ENCODE results near the gene LAGE3.

Gene LAGE3, protein sequence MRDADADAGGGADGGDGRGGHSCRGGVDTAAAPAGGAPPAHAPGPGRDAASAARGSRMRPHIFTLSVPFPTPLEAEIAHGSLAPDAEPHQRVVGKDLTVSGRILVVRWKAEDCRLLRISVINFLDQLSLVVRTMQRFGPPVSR

GRCh38 chrX:154478728-154479622 is at the start of gene LAGE3:
TSS of gene LAGE3 (minus strand) at chrX:154479281. CDS start at chrX:154478915, 366 bp downstream.
- DNase-seq = peak; percentile 96

DNA sequence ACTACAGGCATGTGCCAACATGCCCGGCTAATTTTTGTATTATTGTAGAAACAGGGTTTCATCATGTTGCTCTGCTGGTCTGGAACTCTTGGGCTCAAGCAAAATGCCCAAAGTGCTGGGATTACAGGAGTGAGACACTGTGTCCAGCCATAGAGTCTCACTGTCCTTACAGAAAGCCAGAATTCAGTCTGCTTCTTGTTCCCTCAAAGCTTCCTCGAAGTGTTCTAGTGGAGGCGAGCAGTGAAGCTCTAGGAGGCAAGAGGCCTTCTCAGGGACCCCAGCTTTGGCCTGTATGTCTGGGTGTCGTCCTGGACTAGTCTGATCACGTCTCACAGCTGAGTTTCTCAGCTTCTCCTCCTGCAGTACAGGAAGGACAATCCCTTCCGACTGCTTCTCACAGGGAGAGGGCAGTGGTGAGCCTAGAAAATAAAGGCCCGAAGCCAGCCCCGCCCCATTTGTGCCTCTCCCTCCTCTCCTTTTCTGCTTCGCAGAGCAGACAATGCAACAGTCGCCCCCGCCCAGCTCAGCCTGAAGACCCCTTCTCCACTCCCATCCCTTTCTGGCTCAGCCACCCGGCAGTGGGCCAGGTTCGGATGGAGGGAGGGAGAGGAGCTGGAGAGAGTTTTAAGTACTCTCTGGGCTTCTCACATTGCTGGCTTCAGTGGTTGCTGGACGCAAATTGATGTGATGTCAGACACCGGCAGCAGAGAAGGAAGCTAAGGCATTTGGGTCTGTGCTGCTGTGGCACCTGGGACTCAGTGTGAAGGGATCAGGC is 48.0 kb upstream of the LAGE3 start:
- DNase-seq = peak; percentile 62

DNA sequence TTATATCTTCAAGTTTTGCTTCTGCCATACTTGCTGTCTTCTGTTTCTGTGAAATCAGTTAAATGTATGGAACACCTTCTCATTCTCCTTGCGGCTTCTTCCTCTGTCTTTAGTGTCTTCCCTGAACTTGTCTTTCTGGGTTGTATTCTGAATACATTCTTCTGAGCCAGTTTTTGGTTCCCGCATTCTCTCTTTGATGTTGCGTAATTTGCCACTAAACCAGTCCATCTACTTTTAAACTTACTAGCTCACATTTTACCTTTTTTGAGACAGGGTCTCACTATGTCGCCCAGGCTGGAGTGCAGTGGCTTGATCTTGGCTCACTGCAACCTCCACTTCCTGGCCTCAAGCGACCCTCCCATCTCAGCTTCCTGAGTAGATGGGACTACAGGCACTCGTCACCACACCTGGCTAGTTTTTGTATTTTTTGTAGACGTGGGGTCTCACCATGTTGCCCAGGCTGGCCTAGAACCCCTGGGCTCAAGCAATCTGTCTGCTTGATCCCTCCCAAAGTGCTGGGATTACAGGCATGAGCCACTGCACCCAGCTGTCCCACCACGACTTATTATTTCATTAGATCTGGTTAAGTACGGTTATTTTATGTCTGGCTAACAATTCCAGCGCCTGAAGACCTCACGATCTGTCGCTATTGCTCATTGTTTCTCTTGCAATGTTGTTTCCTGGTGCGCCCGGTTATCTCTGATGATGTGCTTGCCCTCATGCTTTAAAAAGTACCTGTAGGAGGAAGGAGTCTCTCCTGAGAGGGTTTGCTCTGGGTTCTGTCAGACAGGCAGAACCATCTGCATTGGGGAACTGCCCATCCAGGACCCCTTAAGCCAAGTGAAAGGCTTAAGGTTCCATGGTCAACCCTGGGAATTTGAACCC is 46.8 kb upstream of the LAGE3 start:
- no peak for DNase-seq

- no peak for DNase-seq
Observed at GRCh38 chrX:154519389-154519788, 40.3 kb upstream of the LAGE3 start.

DNA sequence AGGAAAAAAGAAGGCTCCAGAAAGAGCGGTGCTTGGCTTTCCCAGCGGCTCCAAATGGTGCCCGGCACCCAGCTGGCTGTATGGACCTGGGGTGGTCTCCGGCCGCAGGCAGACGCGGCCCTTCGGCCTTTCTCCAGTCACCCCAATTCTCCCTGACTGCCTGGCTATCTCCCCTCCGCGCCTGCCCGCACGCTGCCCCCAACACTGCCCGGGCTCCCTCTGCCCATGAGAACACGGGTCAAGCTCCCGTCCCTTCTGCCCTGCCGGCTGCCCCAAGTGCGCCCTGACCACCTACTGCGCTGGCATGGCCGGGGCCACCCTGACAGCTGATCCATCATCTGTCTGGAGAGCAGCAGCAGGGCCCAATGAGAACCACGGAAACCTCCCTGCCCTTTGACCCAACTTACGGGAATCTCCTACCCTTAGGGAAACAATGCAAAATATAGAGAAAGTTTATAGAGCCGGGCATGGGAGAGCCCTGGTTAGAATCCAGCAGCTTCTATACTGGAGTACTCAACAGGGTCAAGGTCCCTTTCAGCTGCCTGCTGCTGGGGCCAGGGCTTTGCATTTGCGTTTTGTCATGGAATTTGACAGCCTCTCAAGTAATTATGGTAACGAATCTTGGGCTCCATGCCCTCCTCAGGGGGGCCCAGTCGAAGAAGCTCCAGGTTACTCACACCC is 38.2 kb upstream of the LAGE3 start:
- DNase-seq = no peak

- no peak for DNase-seq
Observed at GRCh38 chrX:154516656-154517100, 37.6 kb upstream of the LAGE3 start.

GRCh38 chrX:154515966-154516655 is 37.0 kb upstream of the LAGE3 start, which contains the start of gene FAM3A:
TSS of gene FAM3A (minus strand) at chrX:154516232. CDS start at chrX:154515772, 460 bp downstream.
- peak; percentile 94 for DNase-seq

DNA sequence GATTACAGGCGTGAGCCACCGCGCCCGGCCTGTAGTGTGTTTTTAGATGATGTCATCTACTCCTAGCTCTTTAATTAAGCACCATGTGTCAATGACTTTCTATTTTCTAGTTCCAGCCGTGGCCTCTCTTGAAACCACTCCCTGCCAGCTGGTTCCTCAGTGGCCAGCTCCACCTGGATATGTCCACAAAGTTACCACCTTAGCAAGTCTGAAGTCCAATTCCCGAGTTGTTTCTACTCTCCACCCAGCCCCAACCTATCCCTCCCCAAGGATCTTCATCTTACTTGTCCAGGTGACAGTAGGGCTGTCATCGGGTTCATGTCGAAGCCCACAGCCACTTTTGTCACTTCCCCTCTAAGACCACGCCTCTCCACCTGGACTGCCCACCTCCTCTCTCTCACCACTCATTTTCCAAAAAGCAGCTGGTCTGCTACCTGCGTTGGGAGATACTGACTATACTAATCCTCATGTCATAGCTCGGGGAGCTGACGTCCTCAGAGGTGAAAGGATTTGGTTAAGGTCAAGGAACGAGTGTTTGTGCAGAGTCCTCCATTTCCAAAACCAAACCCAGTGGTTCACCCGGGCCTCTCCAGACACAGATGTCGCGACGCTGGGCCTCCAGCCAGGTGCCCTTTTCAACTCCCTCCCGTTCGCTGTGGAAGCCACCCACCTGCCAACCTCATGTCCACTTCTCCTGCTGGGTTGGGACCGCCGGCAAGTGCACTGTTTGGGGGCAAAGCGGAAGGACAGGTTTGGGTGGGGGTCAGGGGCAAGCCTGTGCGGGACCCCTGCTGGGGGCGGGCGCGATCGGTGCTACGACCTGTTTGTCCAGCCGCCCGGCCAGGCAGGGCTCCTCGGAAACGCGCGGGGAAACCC is 36.2 kb upstream of the LAGE3 start:
- no peak for DNase-seq

DNA sequence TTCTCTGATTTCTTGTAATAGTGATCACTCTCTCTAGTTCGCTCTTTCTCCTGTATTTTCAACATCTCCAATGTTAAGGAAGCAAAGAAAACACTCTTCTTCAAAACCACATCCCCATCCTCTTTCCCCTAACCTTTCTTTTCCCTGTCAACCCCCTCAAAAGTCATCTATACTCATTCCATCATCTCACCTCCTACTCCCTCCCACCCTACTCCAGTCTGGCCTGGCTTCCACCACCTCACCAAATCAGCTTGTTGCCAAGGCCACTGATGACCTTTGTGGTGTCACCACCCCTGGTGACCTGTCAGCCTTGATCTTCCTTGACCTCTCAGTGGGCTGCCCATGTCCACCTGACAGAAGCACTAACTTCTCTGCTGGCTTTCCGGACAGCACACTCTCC is 34.6 kb upstream of the LAGE3 start:
- no peak for DNase-seq

GRCh38 chrX:154512879-154513553 is 33.9 kb upstream of the LAGE3 start:
- no peak for DNase-seq

DNA sequence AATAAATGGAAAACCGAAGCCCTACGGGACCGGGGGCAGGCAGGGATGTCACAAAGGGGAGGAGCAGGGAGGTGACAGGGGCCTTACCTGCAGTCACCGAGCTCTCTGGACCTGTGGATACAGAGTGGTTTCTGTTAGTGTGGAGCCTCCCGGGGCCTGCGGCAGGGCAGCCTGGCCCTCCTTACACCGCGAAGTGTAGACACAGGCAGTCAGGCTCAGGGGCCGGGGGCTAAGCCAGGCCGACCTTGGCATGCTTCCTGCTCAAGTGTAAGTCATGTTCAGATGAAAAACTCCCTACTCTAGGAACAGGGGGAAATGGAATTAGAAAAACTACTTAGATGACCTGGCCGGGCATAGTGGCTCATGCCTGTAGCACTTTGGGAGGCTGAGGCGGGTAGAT is 32.7 kb upstream of the LAGE3 start:
- DNase-seq = no peak

GRCh38 chrX:154509455-154509854 is 30.4 kb upstream of the LAGE3 start:
- DNase-seq = no peak

GRCh38 chrX:154508384-154508745 is 29.3 kb upstream of the LAGE3 start:
- no peak for DNase-seq

GRCh38 chrX:154507673-154508383 is 28.7 kb upstream of the LAGE3 start:
- DNase-seq = no peak

- no peak for DNase-seq
Observed at GRCh38 chrX:154506483-154507332, 27.6 kb upstream of the LAGE3 start.

DNA sequence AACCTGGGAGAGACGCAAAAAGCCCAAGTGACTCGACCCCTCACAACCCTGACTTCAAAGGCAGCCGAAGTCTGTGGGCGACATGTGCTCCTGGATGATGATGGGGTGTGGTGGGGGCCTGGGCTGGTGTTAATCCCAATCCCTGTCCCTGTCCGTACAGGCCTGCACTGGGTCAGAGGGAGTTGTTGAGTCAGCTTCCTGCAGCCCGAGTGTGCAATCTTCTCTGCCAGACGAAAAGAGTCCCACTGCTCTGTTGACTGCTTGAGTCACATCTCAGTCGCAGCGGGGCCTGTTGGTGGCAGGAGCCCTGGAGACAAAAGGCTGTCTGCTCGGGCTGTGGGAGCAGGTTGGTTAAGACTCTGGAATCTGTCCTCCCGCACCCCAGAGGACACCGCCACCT is 26.7 kb upstream of the LAGE3 start:
- DNase-seq = no peak

DNA sequence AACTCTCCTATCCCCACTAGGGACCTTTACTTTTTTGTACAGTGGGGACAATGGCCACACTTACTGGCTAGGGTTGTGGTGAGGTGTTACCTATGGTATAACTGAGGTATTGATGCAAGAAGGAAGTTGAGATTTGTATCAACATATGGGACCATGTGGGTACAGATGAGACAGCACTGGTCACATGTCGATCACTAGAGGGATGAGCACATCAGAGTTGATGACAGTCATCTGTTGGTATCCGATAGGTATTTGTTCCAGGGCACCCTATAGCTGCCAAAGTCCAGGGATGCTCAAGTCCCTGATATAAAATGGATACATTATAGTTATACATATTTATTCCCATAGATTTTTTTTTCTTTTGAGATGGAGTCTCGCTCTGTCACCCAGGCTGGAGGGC is 23.9 kb upstream of the LAGE3 start:
- DNase-seq = no peak

DNA sequence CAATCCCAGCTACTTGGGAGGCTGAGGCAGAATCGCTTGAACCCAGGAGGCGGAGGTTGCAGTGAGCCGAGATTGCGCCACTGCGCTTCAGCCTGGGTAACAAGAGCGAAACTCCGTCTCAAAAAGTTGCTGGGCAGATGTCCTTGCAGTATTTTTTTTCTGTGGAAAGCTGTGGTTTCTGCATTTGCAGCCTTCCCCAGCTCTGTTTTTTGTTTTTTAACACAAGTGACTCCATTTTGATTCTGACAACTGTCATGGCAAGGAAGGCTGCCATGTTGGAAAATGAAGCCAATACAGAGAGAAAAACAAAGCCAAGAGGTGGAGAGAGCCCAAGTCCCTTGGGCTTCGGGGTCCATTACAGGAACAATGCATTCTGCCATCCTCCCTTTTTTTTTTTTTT is 23.0 kb upstream of the LAGE3 start:
- no peak for DNase-seq

Data from activated T-cell treated with anti-CD3 and anti-CD28 coated beads, Interleukin-2, amount 50 U/mL, for 1 hour (primary cell).